ENCODE results near the gene PTGER4. TPM values are rescaled to one million over a fixed set of nuclear protein-coding genes. Genes with fewer than 3 reads are reported as not detected.

Gene PTGER4
- total RNA-seq, 1 donor from 2014 or later = 1.6 TPM

GRCh38 chr5:40669606-40670390 lies 9.9 kb upstream of the PTGER4 start:
- DNase-seq (ENCODE audit: low read depth) = no peak

- DNase-seq (ENCODE audit: low read depth) = no peak
Measured at GRCh38 chr5:40672425-40672824, 7.3 kb upstream of the PTGER4 start.

- no peak for DNase-seq (ENCODE audit: low read depth)
Measured at GRCh38 chr5:40674661-40675235, 5.0 kb upstream of the PTGER4 start.

GRCh38 chr5:40675396-40676133 lies 4.2 kb upstream of the PTGER4 start:
- DNase-seq (ENCODE audit: low read depth) = no peak

GRCh38 chr5:40676613-40677343 lies 2.9 kb upstream of the PTGER4 start:
- DNase-seq (ENCODE audit: low read depth) = peak; percentile 37

- no peak for DNase-seq (ENCODE audit: low read depth)
Measured at GRCh38 chr5:40677456-40677855, 2.3 kb upstream of the PTGER4 start.

GRCh38 chr5:40678026-40678425 lies 1.7 kb upstream of the PTGER4 start:
- DNase-seq (ENCODE audit: low read depth) = no peak

GRCh38 chr5:40678460-40679147 lies 1.1 kb upstream of the PTGER4 start:
- peak; percentile 52 for DNase-seq (ENCODE audit: low read depth)

GRCh38 chr5:40679148-40679912 lies 385 bp upstream of the PTGER4 start:
- DNase-seq (ENCODE audit: low read depth) = peak; percentile 89

- no peak for DNase-seq (ENCODE audit: low read depth)
Measured at GRCh38 chr5:40680741-40681362, 1.1 kb downstream of the PTGER4 start.

- no peak for DNase-seq (ENCODE audit: low read depth)
Measured at GRCh38 chr5:40681363-40682153, 1.8 kb downstream of the PTGER4 start.

- no peak for DNase-seq (ENCODE audit: low read depth)
Measured at GRCh38 chr5:40682154-40683017, 2.7 kb downstream of the PTGER4 start.

- no peak for DNase-seq (ENCODE audit: low read depth)
Measured at GRCh38 chr5:40683305-40683704, 3.6 kb downstream of the PTGER4 start.

- DNase-seq (ENCODE audit: low read depth) = no peak
Measured at GRCh38 chr5:40685193-40685592, 5.5 kb downstream of the PTGER4 start.

- no peak for DNase-seq (ENCODE audit: low read depth)
Measured at GRCh38 chr5:40685976-40686486, 6.3 kb downstream of the PTGER4 start.

GRCh38 chr5:40687321-40687720 lies 7.6 kb downstream of the PTGER4 start:
- no peak for DNase-seq (ENCODE audit: low read depth)

- peak; percentile 79 for DNase-seq (ENCODE audit: low read depth)
Measured at GRCh38 chr5:40688127-40688761, 8.5 kb downstream of the PTGER4 start.

GRCh38 chr5:40688996-40689395 lies 9.3 kb downstream of the PTGER4 start:
- no peak for DNase-seq (ENCODE audit: low read depth)
